Measurements from ENCODE around the gene TMEM200C. TPM values are rescaled to one million over a fixed set of nuclear protein-coding genes. Genes with fewer than 3 reads are reported as not detected.
"Not testable (repeated sequence)": the region's sequence is repeated elsewhere in the genome, so short reads cannot be mapped to it uniquely, and the experiment has no call there.

TMEM200C gene
- total RNA-seq, 1 donor = not detected

- H3K4me3 ChIP-seq (ENCODE audit: low read depth, low read length) = no peak overlapping the region
- DNase-seq (ENCODE audit: low read depth) = no peak
- no peak for TF ChIP-seq CTCF (IDR thresholded peaks at IDR 0.05; ENCODE audit: insufficient read depth, low read depth, low read length)
Observed at GRCh38 chr18:5865521-5865920, 29.8 kb downstream of the TMEM200C start.

- DNase-seq (ENCODE audit: low read depth) = not testable (repeated sequence)
Observed at GRCh38 chr18:5862127-5862526, 33.2 kb downstream of the TMEM200C start.

GRCh38 chr18:5857180-5857579 lies 38.1 kb downstream of the TMEM200C start:
- TF ChIP-seq CTCF (IDR thresholded peaks at IDR 0.05; ENCODE audit: insufficient read depth, low read depth, low read length) = no peak
- DNase-seq (ENCODE audit: low read depth) = no peak
- H3K4me3 ChIP-seq (ENCODE audit: low read depth, low read length) = no peak overlapping the region

More at GRCh38 chr18:5862127-5862526, 33.2 kb downstream of the TMEM200C start:
- not testable (repeated sequence) for H3K4me3 ChIP-seq (ENCODE audit: low read depth, low read length)

- DNase-seq (ENCODE audit: low read depth) = no peak
- H3K4me3 ChIP-seq (ENCODE audit: low read depth, low read length) = no peak overlapping the region
- no peak for TF ChIP-seq CTCF (IDR thresholded peaks at IDR 0.05; ENCODE audit: insufficient read depth, low read depth, low read length)
Observed at GRCh38 chr18:5853253-5853652, 42.1 kb downstream of the TMEM200C start.

GRCh38 chr18:5851998-5852397 lies 43.3 kb downstream of the TMEM200C start:
- TF ChIP-seq CTCF (IDR thresholded peaks at IDR 0.05; ENCODE audit: insufficient read depth, low read depth, low read length) = no peak
- DNase-seq (ENCODE audit: low read depth) = no peak
- H3K4me3 ChIP-seq (ENCODE audit: low read depth, low read length) = no peak overlapping the region

GRCh38 chr18:5842653-5843052 lies 52.7 kb downstream of the TMEM200C start:
- TF ChIP-seq CTCF (IDR thresholded peaks at IDR 0.05; ENCODE audit: insufficient read depth, low read depth, low read length) = no peak

GRCh38 chr18:5841518-5841917 lies 53.8 kb downstream of the TMEM200C start:
- no peak overlapping the region for H3K4me3 ChIP-seq (ENCODE audit: low read depth, low read length)
- no peak for DNase-seq (ENCODE audit: low read depth)
- TF ChIP-seq CTCF (IDR thresholded peaks at IDR 0.05; ENCODE audit: insufficient read depth, low read depth, low read length) = no peak

More at GRCh38 chr18:5842653-5843052, 52.7 kb downstream of the TMEM200C start:
- DNase-seq (ENCODE audit: low read depth) = no peak
- no peak overlapping the region for H3K4me3 ChIP-seq (ENCODE audit: low read depth, low read length)

Measured in fibroblast of villous mesenchyme (primary cell).